GM23338 (cell line): ENCODE data around the gene SMAGP. TPM values are rescaled to one million over a fixed set of nuclear protein-coding genes. Genes with fewer than 3 reads are reported as not detected.

Source experiments
- ATAC-seq: fragments of 200-7000 bp; cut with Tn5 transposase; 3 replicates; pipeline ENCODE4 v1.9.1; 2020
- DNase-seq: peaks from one replicate; pipeline ENCODE4 v3.0.0-alpha.2; 2015; ENCODE audit warnings: low spot score
- H2AFZ ChIP-seq: fragments of 200-600 bp; sonication (generic); 2 replicates; pipeline ENCODE4 v1.8.0; 2016; ENCODE audit warnings: antibody characterized with exemption, mild to moderate bottlenecking, moderate library complexity
- H3F3A ChIP-seq: fragments of 200-600 bp; sonication (generic); replicated peaks from 2 replicates; pipeline ENCODE4 v1.8.0; 2017; ENCODE audit warnings: antibody characterized with exemption, mixed run types, low read depth
- H3K27ac ChIP-seq: fragments of 200-600 bp; sonication (generic); 2 replicates; pipeline ENCODE4 v1.6.1; 2016; ENCODE audit warnings: low read depth
- H3K27me3 ChIP-seq: fragments of 200-600 bp; sonication (generic); 2 replicates; pipeline ENCODE4 v1.8.0; 2016; ENCODE audit warnings: mild to moderate bottlenecking, mixed run types, moderate library complexity; ENCODE audit not compliant: insufficient read depth
- H3K36me3 ChIP-seq: fragments of 200-600 bp; sonication (generic); 2 replicates; pipeline ENCODE4 v1.8.0; 2016; ENCODE audit warnings: mild to moderate bottlenecking; ENCODE audit not compliant: insufficient read depth
- H3K4me1 ChIP-seq: fragments of 200-600 bp; sonication (generic); 2 replicates; pipeline ENCODE4 v1.8.0; 2016; ENCODE audit warnings: mild to moderate bottlenecking, moderate library complexity; ENCODE audit not compliant: insufficient read depth
- H3K4me2 ChIP-seq: fragments of 200-600 bp; sonication (generic); 2 replicates; pipeline ENCODE4 v1.7.1; 2017; ENCODE audit warnings: mixed run types
- H3K4me3 ChIP-seq: fragments of 200-600 bp; sonication (generic); 2 replicates; pipeline ENCODE4 v1.6.1; 2016; ENCODE audit warnings: mixed run types
- H3K79me2 ChIP-seq: fragments of 200-600 bp; sonication (generic); replicated peaks from 2 replicates; pipeline ENCODE4 v1.8.0; 2017; ENCODE audit warnings: mild to moderate bottlenecking; ENCODE audit not compliant: insufficient read depth
- H3K9me2 ChIP-seq: fragments of 200-600 bp; sonication (generic); 2 replicates; pipeline ENCODE4 v1.8.0; 2017; ENCODE audit not compliant: insufficient read depth
- H4K20me1 ChIP-seq: fragments of 200-600 bp; sonication (generic); replicated peaks from 2 replicates; pipeline ENCODE4 v1.8.0; 2017; ENCODE audit warnings: mild to moderate bottlenecking; ENCODE audit not compliant: insufficient read depth
- H3K27ac Mint-ChIP-seq: 2 replicates; pipeline ENCODE4 v1.8.0; 2020; ENCODE audit warnings: inconsistent platforms, mild to moderate bottlenecking, moderate library complexity, mixed read lengths
- H3K27me3 Mint-ChIP-seq: 3 replicates; pipeline ENCODE4 v1.8.0; 2022; ENCODE audit warnings: low read depth, mild to moderate bottlenecking, moderate library complexity, mixed read lengths, inconsistent platforms; ENCODE audit not compliant: insufficient read depth, poor library complexity
- H3K36me3 Mint-ChIP-seq: 3 replicates; pipeline ENCODE4 v1.8.0; 2021; ENCODE audit warnings: low read depth, mild to moderate bottlenecking, inconsistent platforms, moderate library complexity, mixed read lengths
- H3K4me1 Mint-ChIP-seq: 3 replicates; pipeline ENCODE4 v1.8.0; 2020; ENCODE audit warnings: mild to moderate bottlenecking, inconsistent platforms, mixed read lengths
- H3K4me3 Mint-ChIP-seq: 3 replicates; pipeline ENCODE4 v1.8.0; 2021; ENCODE audit warnings: moderate library complexity, mild to moderate bottlenecking, inconsistent platforms, mixed read lengths
- H3K9me3 Mint-ChIP-seq: 3 replicates; pipeline ENCODE4 v1.8.0; 2020; ENCODE audit warnings: moderate library complexity, mild to moderate bottlenecking, inconsistent platforms, mixed read lengths
- CREB1 ChIP-seq: fragments of 250-450 bp; sonication (Bioruptor Pico); IDR thresholded peaks from 2 replicates; pipeline ENCODE4 v1.5.0; 2020; ENCODE audit warnings: low read depth, mild to moderate bottlenecking, moderate library complexity
- CTCF ChIP-seq, 2 experiments: fragments of 200-600 bp in 1 of 2; sonication (generic) in 1 of 2; conservative IDR thresholded peaks; 2 replicates each; pipeline versions ENCODE4 v1.5.1 to v1.6.1; 2016 to 2017; ENCODE audit warnings: antibody characterized with exemption in 2 of 2, low read depth in 2 of 2, mild to moderate bottlenecking in 2 of 2, moderate library complexity in 1 of 2
- ETS1 ChIP-seq: IDR thresholded peaks from 2 replicates; pipeline ENCODE4 v1.6.1; 2016; ENCODE audit warnings: antibody characterized with exemption
- EZH2 ChIP-seq: fragments of 200-600 bp; sonication (generic); IDR thresholded peaks from one replicate; pipeline ENCODE4 v1.8.0; 2017; ENCODE audit warnings: antibody characterized with exemption, mild to moderate bottlenecking, low read depth; ENCODE audit not compliant: unreplicated experiment
- JUNB ChIP-seq: IDR thresholded peaks from one replicate; pipeline ENCODE4 v1.6.1; 2016; ENCODE audit warnings: antibody characterized with exemption; ENCODE audit not compliant: unreplicated experiment
- NANOG ChIP-seq: IDR thresholded peaks from 2 replicates; pipeline ENCODE4 v1.6.1; 2016; ENCODE audit warnings: antibody characterized with exemption, borderline replicate concordance
- ZNF114 ChIP-seq: fragments of 250-450 bp; sonication (Bioruptor Pico); IDR thresholded peaks from 2 replicates; pipeline ENCODE4 v1.5.0; 2020; ENCODE audit warnings: mild to moderate bottlenecking, moderate library complexity
- ZNF331 ChIP-seq: fragments of 250-450 bp; sonication (Bioruptor Pico); IDR thresholded peaks from 2 replicates; pipeline ENCODE4 v1.5.0; 2020; ENCODE audit warnings: low read depth, mild to moderate bottlenecking, moderate library complexity
- ZNF462 ChIP-seq: fragments of 250-450 bp; sonication (Bioruptor Pico); IDR thresholded peaks from 2 replicates; pipeline ENCODE4 v1.5.0; 2020; ENCODE audit warnings: mild to moderate bottlenecking, moderate library complexity
- polyA plus RNA-seq: library from polyadenylated mRNA; unstranded; fragments of >200 nt; fragmentation: Nextera tagmentation; extraction: Ambion mirVana; gene quantifications from 2 replicates; pipeline ENCODE4 v1.2.1, GENCODE V29; 2016
- total RNA-seq: library from RNA; depleted of rRNA; stranded (reverse); fragments of >200 nt; shearing (Covaris generic); gene quantifications from 2 replicates; pipeline ENCODE4 v1.2.3, GENCODE V29; 2014
- TF ChIP-seq, protein P1 (sequence below): IDR thresholded peaks from one replicate; pipeline ENCODE4 v1.6.1; 2018; ENCODE audit warnings: antibody characterized with exemption; ENCODE audit not compliant: unreplicated experiment

SMAGP gene
- total and polyA plus RNA-seq, 2 experiments from 2014 or later, result 4.7 to 8.2 TPM

DNA sequence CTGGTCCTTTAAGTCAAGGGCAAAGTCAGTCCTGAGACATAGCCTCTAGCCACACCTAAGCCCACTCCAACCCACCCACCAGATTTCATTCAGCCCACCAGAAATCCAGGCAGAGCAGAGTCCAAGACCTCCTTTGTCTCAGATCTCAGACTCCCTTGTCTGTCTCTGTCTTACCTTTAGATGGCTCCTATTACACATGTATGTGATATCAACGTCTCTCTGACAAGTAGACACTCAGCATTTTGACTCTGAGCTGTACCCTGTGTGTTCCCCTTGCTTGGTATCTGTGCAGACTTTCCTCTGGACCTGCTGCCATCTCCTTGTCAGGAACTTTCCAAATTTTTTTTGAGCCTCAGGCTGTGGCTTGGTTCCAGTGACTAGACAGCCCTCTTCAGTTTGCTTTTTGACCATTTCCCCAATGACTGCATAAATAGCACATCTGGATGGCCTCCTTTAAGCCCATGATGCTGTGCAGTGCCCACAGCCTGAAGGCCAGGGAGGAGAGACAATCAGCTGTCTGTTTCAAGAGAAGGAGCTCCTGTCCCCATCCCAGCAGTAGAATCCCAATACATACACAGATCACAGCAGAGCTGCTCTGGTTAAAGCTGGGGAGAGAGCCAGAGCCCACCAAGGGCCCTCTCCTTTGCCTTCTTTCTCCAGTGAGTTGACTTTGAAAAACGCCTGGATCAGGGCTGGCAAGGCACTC is 59.4 kb downstream of the SMAGP start (continued):
- TF ChIP-seq, protein P1, sequence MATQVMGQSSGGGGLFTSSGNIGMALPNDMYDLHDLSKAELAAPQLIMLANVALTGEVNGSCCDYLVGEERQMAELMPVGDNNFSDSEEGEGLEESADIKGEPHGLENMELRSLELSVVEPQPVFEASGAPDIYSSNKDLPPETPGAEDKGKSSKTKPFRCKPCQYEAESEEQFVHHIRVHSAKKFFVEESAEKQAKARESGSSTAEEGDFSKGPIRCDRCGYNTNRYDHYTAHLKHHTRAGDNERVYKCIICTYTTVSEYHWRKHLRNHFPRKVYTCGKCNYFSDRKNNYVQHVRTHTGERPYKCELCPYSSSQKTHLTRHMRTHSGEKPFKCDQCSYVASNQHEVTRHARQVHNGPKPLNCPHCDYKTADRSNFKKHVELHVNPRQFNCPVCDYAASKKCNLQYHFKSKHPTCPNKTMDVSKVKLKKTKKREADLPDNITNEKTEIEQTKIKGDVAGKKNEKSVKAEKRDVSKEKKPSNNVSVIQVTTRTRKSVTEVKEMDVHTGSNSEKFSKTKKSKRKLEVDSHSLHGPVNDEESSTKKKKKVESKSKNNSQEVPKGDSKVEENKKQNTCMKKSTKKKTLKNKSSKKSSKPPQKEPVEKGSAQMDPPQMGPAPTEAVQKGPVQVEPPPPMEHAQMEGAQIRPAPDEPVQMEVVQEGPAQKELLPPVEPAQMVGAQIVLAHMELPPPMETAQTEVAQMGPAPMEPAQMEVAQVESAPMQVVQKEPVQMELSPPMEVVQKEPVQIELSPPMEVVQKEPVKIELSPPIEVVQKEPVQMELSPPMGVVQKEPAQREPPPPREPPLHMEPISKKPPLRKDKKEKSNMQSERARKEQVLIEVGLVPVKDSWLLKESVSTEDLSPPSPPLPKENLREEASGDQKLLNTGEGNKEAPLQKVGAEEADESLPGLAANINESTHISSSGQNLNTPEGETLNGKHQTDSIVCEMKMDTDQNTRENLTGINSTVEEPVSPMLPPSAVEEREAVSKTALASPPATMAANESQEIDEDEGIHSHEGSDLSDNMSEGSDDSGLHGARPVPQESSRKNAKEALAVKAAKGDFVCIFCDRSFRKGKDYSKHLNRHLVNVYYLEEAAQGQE, result no peak
- TF ChIP-seq CREB1 (CRISPR knock-in tag), result no peak

GRCh38 chr12:51209259-51209658 is 61.0 kb downstream of the SMAGP start:
- no peak for DNase-seq
- H3K27me3 ChIP-seq, result no peaks in the 10 kb centered on the region
- H3K9me2 ChIP-seq, result no peaks in the 10 kb centered on the region
- Mint-ChIP-seq H3K27ac (no peak overlapping the region), H3K4me3 (no peak overlapping the region), H3K9me3 (no peaks in the 10 kb centered on the region), H3K36me3 (0 out of 3 replicates have a peak, but pooled peaks cover 3% of the 10 kb centered on the region), H3K27me3 (no peaks in the 10 kb centered on the region), H3K4me1 (no peaks in the 10 kb centered on the region)
- ATAC-seq, result no peak
- no peaks in the 10 kb centered on the region for H3K36me3 ChIP-seq
- no peak overlapping the region for H3K27ac ChIP-seq
- no peak overlapping the region for H2AFZ ChIP-seq
- H3K79me2 ChIP-seq, result no peaks in the 10 kb centered on the region
- H3F3A ChIP-seq, result no peaks in the 10 kb centered on the region
- H3K4me1 ChIP-seq, result no peaks in the 10 kb centered on the region
- no peaks in the 10 kb centered on the region for H4K20me1 ChIP-seq
- H3K4me3 ChIP-seq, result no peak overlapping the region
- H3K4me2 ChIP-seq, result no peak overlapping the region
- TF ChIP-seq ZNF462 (CRISPR knock-in tag) (no peak), EZH2 (no peak), NANOG (no peak), CTCF (conservative IDR thresholded peaks at IDR 0.05; ENCODE audit: low read depth in 2 of 2) (no peak), ZNF331 (CRISPR knock-in tag) (no peak), ZNF114 (no peak), ETS1 (no peak), JUNB (no peak), CREB1 (CRISPR knock-in tag) (no peak)
